B cell (primary cell): ENCODE data around the gene CTNNA2. TPM values are rescaled to one million over a fixed set of nuclear protein-coding genes. Genes with fewer than 3 reads are reported as not detected.

ENCODE experiments used
- ATAC-seq: fragments of 200-7000 bp; cut with Tn5 transposase; one replicate; pipeline ENCODE4 v1.10.0; 2021; ENCODE audit warnings: low read depth, mild to moderate bottlenecking, moderate number of reproducible peaks, moderate library complexity
- CTCF ChIA-PET: fragments of 350-600 bp; sonication (Branson Sonifier 250); formaldehyde crosslinking; loops from one replicate; lab custom pipeline; 2021; ENCODE audit warnings: antibody characterized with exemption, inconsistent platforms; lab: Charles Lee
- POLR2A ChIA-PET: fragments of 350-600 bp; sonication (Branson Sonifier 250); formaldehyde crosslinking; loops from one replicate; lab custom pipeline; 2021; ENCODE audit warnings: antibody characterized with exemption; lab: Charles Lee
- DNase-seq: peaks from one replicate; pipeline ENCODE4 v3.0.0; 2013
- H2AFZ ChIP-seq: 2 replicates; pipeline ENCODE4 v1.6.1; 2012; ENCODE audit warnings: mild to moderate bottlenecking, low read depth, low read length; ENCODE audit not compliant: insufficient read depth, poor library complexity, severe bottlenecking
- H3K27ac ChIP-seq, 2 donors: 1 replicate in 1 of 2; 2 replicates in 1 of 2; pipeline ENCODE4 v1.5.1; 2012 to 2013; ENCODE audit warnings: low read length in 2 of 2, mild to moderate bottlenecking in 2 of 2, moderate library complexity in 1 of 2
- H3K27me3 ChIP-seq, 4 experiments: fragments of 200-600 bp in 1 of 4; sonication (generic) in 1 of 4; replicated peaks in 1 of 4; 1 replicate in 2 of 4; 2 replicates in 2 of 4; pipeline versions ENCODE4 v1.6.1 to v1.7.0; 2013 to 2016; ENCODE audit warnings: low read length in 3 of 4, mild to moderate bottlenecking in 2 of 4, mixed read lengths in 1 of 4, moderate library complexity in 1 of 4; ENCODE audit not compliant: insufficient read depth in 4 of 4, control insufficient read depth in 3 of 4; ENCODE audit errors: control extremely low read depth in 1 of 4
- H3K36me3 ChIP-seq, 2 experiments: replicated peaks in 1 of 2; 1 replicate in 1 of 2; 2 replicates in 1 of 2; pipeline versions ENCODE4 v1.6.1 to v1.7.1; 2013; ENCODE audit warnings: low read length in 1 of 2; ENCODE audit not compliant: insufficient read depth in 2 of 2, control insufficient read depth in 1 of 2; ENCODE audit errors: control extremely low read depth in 1 of 2, extremely low read depth in 1 of 2
- H3K4me1 ChIP-seq, 2 donors: fragments of 200-600 bp in 1 of 2; sonication (generic) in 1 of 2; 1 replicate in 1 of 2; 2 replicates in 1 of 2; pipeline versions ENCODE4 v1.5.1 to v1.6.1; 2013 to 2017; ENCODE audit warnings: low read length in 2 of 2; ENCODE audit not compliant: control insufficient read depth in 2 of 2, insufficient read depth in 2 of 2
- H3K4me2 ChIP-seq: replicated peaks from 2 replicates; pipeline ENCODE3; 2012; ENCODE audit warnings: mild to moderate bottlenecking, low read depth, low read length; ENCODE audit not compliant: poor library complexity, severe bottlenecking
- H3K4me3 ChIP-seq, 5 experiments: fragments of 200-600 bp in 1 of 5; sonication (generic) in 1 of 5; 1 replicate in 3 of 5; 2 replicates in 2 of 5; pipeline versions ENCODE4 v1.5.1 to v1.7.0; 2011 to 2016; ENCODE audit warnings: low read length in 4 of 5, mild to moderate bottlenecking in 4 of 5, low read depth in 2 of 5, control low read depth in 1 of 5, moderate library complexity in 1 of 5; ENCODE audit not compliant: insufficient read depth in 1 of 5; ENCODE audit errors: control extremely low read depth in 1 of 5, extremely low read depth in 1 of 5
- H3K79me2 ChIP-seq: fragments of 200-600 bp; sonication (generic); one replicate; pipeline ENCODE4 v1.6.0; 2016; ENCODE audit warnings: low read length; ENCODE audit not compliant: control insufficient read depth, insufficient read depth
- H3K9ac ChIP-seq: fragments of 200-600 bp; sonication (generic); 2 replicates; pipeline ENCODE4 v1.6.1; 2017; ENCODE audit warnings: mild to moderate bottlenecking, low read length, moderate library complexity
- H3K9me3 ChIP-seq, 3 donors: one replicate each; pipeline versions ENCODE4 v1.6.1 to v1.7.1; 2013; ENCODE audit warnings: low read length in 2 of 3; ENCODE audit not compliant: control insufficient read depth in 2 of 3, insufficient read depth in 1 of 3; ENCODE audit errors: control extremely low read depth in 1 of 3
- H4K20me1 ChIP-seq: 2 replicates; pipeline ENCODE4 v1.6.0; 2012; ENCODE audit warnings: mild to moderate bottlenecking, low read length; ENCODE audit not compliant: insufficient read depth, control insufficient read depth, poor library complexity, severe bottlenecking
- H3K27ac Mint-ChIP-seq: one replicate; pipeline ENCODE4 v1.8.0; 2021; ENCODE audit warnings: mixed read lengths
- H3K27me3 Mint-ChIP-seq: one replicate; pipeline ENCODE4 v1.8.0; 2021; ENCODE audit warnings: mixed read lengths
- H3K4me1 Mint-ChIP-seq: one replicate; pipeline ENCODE4 v1.8.0; 2021; ENCODE audit warnings: mixed read lengths
- H3K4me3 Mint-ChIP-seq: one replicate; pipeline ENCODE4 v1.8.0; 2021; ENCODE audit warnings: mixed read lengths
- H3K9me3 Mint-ChIP-seq: one replicate; pipeline ENCODE4 v1.8.0; 2022; ENCODE audit warnings: mixed read lengths; ENCODE audit not compliant: insufficient read depth
- CTCF ChIP-seq: fragments of 200-600 bp; IDR thresholded peaks from one replicate; pipeline ENCODE4 v1.8.0; 2022; ENCODE audit warnings: antibody characterized with exemption, mild to moderate bottlenecking
- EZH2 ChIP-seq: IDR thresholded peaks from 2 replicates; pipeline ENCODE4 v1.6.1; 2012; ENCODE audit warnings: borderline replicate concordance, low read depth, mild to moderate bottlenecking, moderate library complexity, low read length; ENCODE audit not compliant: insufficient read depth, poor library complexity, severe bottlenecking
- WGBS: methylation state at CpG from one replicate; pipeline ENCODE4 v1.1.5; 2013; ENCODE audit warnings: missing lambda C conversion rate; ENCODE audit not compliant: insufficient coverage; 5-methylcytosine and 5-hydroxymethylcytosine counted together
- intact Hi-C: fragments of 100-400 bp; cut with micrococcal nuclease; formaldehyde crosslinking; loops from one replicate; pipeline ENCODE4 v1.10.0; 2022
- polyA plus RNA-seq: library from polyadenylated mRNA; depleted of rRNA; stranded (reverse); fragments of >200 nt; gene quantifications from 2 replicates; pipeline ENCODE4 v1.2.3, GENCODE V29; 2012
- total RNA-seq, 2 donors: library from RNA; stranded (reverse); fragments of 120-200 nt in 1 of 2; gene quantifications; 1 replicate in 1 of 2; 2 replicates in 1 of 2; pipeline versions ENCODE4 v1.2.3 to v1.2.4, GENCODE V29; 2013 to 2022

The CTNNA2 gene
- total and polyA plus RNA-seq, 2 donors (not counting 1 experiment from before 2014, with no cell fraction given): not detected

- no peaks in the 10 kb centered on the region for H4K20me1 ChIP-seq
- intact Hi-C loops: no loop called here
- H3K4me3 Mint-ChIP-seq: no peak overlapping the region
- H3K79me2 ChIP-seq: no peaks in the 10 kb centered on the region
- ATAC-seq (no peak), DNase-seq (no peak)
- H3K27me3 ChIP-seq: no peaks in the 10 kb centered on the region
- no peak overlapping the region for H3K27ac ChIP-seq
- no peaks in the 10 kb centered on the region for H3K4me1 Mint-ChIP-seq
- H3K36me3 ChIP-seq: no peaks in the 10 kb centered on the region
- ChIA-PET POLR2A (no interaction called here), CTCF (no interaction called here)
- WGBS: 78% methylated on average over 1 of the region's 2 CpGs
- no peak overlapping the region for H3K27ac Mint-ChIP-seq
- H3K4me2 ChIP-seq: no peak overlapping the region
- TF ChIP-seq CTCF (no peak), EZH2 (no peak)
- no peak overlapping the region for H3K9ac ChIP-seq
- H3K27me3 Mint-ChIP-seq: no peaks in the 10 kb centered on the region
- no peaks in the 10 kb centered on the region for H3K4me1 ChIP-seq
- H3K9me3 Mint-ChIP-seq: no peaks in the 10 kb centered on the region
- H2AFZ ChIP-seq: no peak overlapping the region
- no peak overlapping the region for H3K4me3 ChIP-seq
- no peaks in the 10 kb centered on the region for H3K9me3 ChIP-seq
Observed at GRCh38 chr2:79619976-79620375, 107.1 kb downstream of the CTNNA2 start.

GRCh38 chr2:79620679-79621078 is 107.8 kb downstream of the CTNNA2 start:
- CTCF ChIA-PET: no interaction called here
- 88% methylated on average over 2 of the region's 2 CpGs for WGBS
- Histone ChIP-seq H3K4me2 (no peak overlapping the region), H4K20me1 (no peaks in the 10 kb centered on the region), H3K79me2 (no peaks in the 10 kb centered on the region), H3K9me3 (no peaks in the 10 kb centered on the region), H3K9ac (no peak overlapping the region), H3K36me3 (no peaks in the 10 kb centered on the region), H3K4me1 (no peaks in the 10 kb centered on the region), H3K4me3 (no peak overlapping the region), H3K27me3 (no peaks in the 10 kb centered on the region), H2AFZ (no peak overlapping the region), H3K27ac (no peak overlapping the region)
- Mint-ChIP-seq H3K4me3 (no peak overlapping the region), H3K27ac (no peak overlapping the region), H3K4me1 (no peaks in the 10 kb centered on the region), H3K27me3 (no peaks in the 10 kb centered on the region), H3K9me3 (no peaks in the 10 kb centered on the region)
- POLR2A ChIA-PET: no interaction called here
- TF ChIP-seq EZH2 (no peak), CTCF (no peak)
- no peak for ATAC-seq
- intact Hi-C loops: no loop called here
- no peak for DNase-seq
